K562 (cell line): ENCODE measurements around the gene CDKN2B-AS1. TPM values are rescaled to one million over a fixed set of nuclear protein-coding genes. Genes with fewer than 3 reads are reported as not detected.

Source experiments
- ATAC-seq: fragments of 200-7000 bp; cut with Tn5 transposase; 3 replicates; pipeline ENCODE4 v1.9.1; 2020; ENCODE audit warnings: moderate library complexity
- BruUV-seq: library from RNA; stranded (reverse); fragments of 400-500 nt; replicated peaks from 2 replicates; lab custom pipeline; 2021; lab: Mats Ljungman, UMichigan
- CTCF ChIA-PET: fragments of 300-600 bp; formaldehyde crosslinking; extraction: SDS; loops from one replicate; lab custom pipeline; 2021; ENCODE audit warnings: low intra/inter-chr PET ratio; lab: Yijun Ruan, JAX
- POLR2A ChIA-PET: fragments of 300-600, 350-650 bp; sonication (Branson Sonifier 250); formaldehyde crosslinking; extraction: SDS; loops from one replicate; lab custom pipeline; 2021; ENCODE audit warnings: antibody characterized with exemption, inconsistent platforms; lab: Yijun Ruan, JAX
- DNase-seq, 4 experiments: peaks; one replicate each; pipeline versions ENCODE4 v3.0.0 to v3.0.0-alpha.2; 2011 to 2018; ENCODE audit warnings: low spot score in 3 of 4, mixed read lengths in 3 of 4; ENCODE audit errors: extremely low read depth in 1 of 4
- FAIRE-seq: peaks from 2 replicates; lab custom pipeline; 2011; peaks lifted over from hg19 to GRCh38; lab: Jason Lieb, UNC
- H2AFZ ChIP-seq: 2 replicates; pipeline ENCODE4 v1.6.0; 2011; ENCODE audit warnings: low read depth, low read length, control low read depth, inconsistent platforms
- H3K27ac ChIP-seq: fragments of 200-600 bp; 3 replicates; pipeline ENCODE4 v1.8.0; 2011; ENCODE audit warnings: low read depth, mild to moderate bottlenecking, control low read depth, inconsistent platforms, low read length, moderate library complexity, mixed read lengths; ENCODE audit errors: extremely low read depth
- H3K27me3 ChIP-seq, 2 experiments: fragments of 300-600 bp in 1 of 2; 2 replicates in 1 of 2; 3 replicates in 1 of 2; pipeline versions ENCODE4 v1.6.0 to v1.8.0; 2011; ENCODE audit warnings: inconsistent platforms in 2 of 2, low read length in 2 of 2, mild to moderate bottlenecking in 1 of 2, mixed read lengths in 1 of 2, moderate library complexity in 1 of 2; ENCODE audit not compliant: control insufficient read depth in 2 of 2, insufficient read depth in 2 of 2
- H3K36me3 ChIP-seq: fragments of 300-600 bp; 3 replicates; pipeline ENCODE4 v1.8.0; 2011; ENCODE audit warnings: mild to moderate bottlenecking, low read length, inconsistent platforms; ENCODE audit not compliant: control insufficient read depth, insufficient read depth
- H3K4me1 ChIP-seq, 2 experiments: fragments of 200-600 bp in 1 of 2; replicated peaks in 1 of 2; 2 replicates in 1 of 2; 3 replicates in 1 of 2; pipeline versions ENCODE4 v1.5.1 to v1.8.0; 2011; ENCODE audit warnings: inconsistent platforms in 2 of 2, low read length in 2 of 2, mild to moderate bottlenecking in 1 of 2, mixed read lengths in 1 of 2, moderate library complexity in 1 of 2; ENCODE audit not compliant: control insufficient read depth in 2 of 2, insufficient read depth in 2 of 2
- H3K4me2 ChIP-seq: 2 replicates; pipeline ENCODE4 v1.6.1; 2011; ENCODE audit warnings: low read length, control low read depth, inconsistent platforms, mixed read lengths; ENCODE audit not compliant: insufficient read depth
- H3K4me3 ChIP-seq: fragments of 200-600 bp; sonication (generic), shearing (Covaris generic); 2 replicates; pipeline ENCODE4 v1.5.1; 2016; ENCODE audit warnings: control low read depth, inconsistent platforms
- H3K79me2 ChIP-seq: fragments of 200-600 bp; 3 replicates; pipeline ENCODE4 v1.8.0; 2011; ENCODE audit warnings: low read length, inconsistent platforms; ENCODE audit not compliant: control insufficient read depth, insufficient read depth
- H3K9ac ChIP-seq, 2 experiments: 2 replicates each; pipeline versions ENCODE4 v1.6.0 to v1.6.1; 2011; ENCODE audit warnings: low read depth in 2 of 2, low read length in 2 of 2, control low read depth in 1 of 2, inconsistent platforms in 1 of 2, mild to moderate bottlenecking in 1 of 2, mixed read lengths in 1 of 2; ENCODE audit not compliant: insufficient read depth in 1 of 2
- H3K9me1 ChIP-seq: one replicate; pipeline ENCODE4 v1.6.0; 2011; ENCODE audit warnings: inconsistent platforms, mild to moderate bottlenecking, low read length, moderate library complexity; ENCODE audit not compliant: control insufficient read depth, insufficient read depth
- H3K9me3 ChIP-seq: replicated peaks from 2 replicates; pipeline ENCODE4 v1.5.1; 2011; ENCODE audit warnings: low read depth, low read length, inconsistent platforms; ENCODE audit not compliant: control insufficient read depth, insufficient read depth
- H4K20me1 ChIP-seq: replicated peaks from 2 replicates; pipeline ENCODE4 v1.6.1; 2011; ENCODE audit warnings: low read length, inconsistent platforms, mixed read lengths; ENCODE audit not compliant: control insufficient read depth, insufficient read depth
- BRCA1 ChIP-seq, 2 experiments: fragments of 450-650 bp in 1 of 2; sonication (generic) in 1 of 2; formaldehyde crosslinking in 1 of 2; IDR thresholded peaks; 2 replicates each; pipeline versions ENCODE4 v1.5.0 to v1.6.1; 2017 to 2020; ENCODE audit warnings: mild to moderate bottlenecking in 1 of 2, missing genetic modification reagents in 1 of 2
- HDAC6 ChIP-seq: IDR thresholded peaks from 2 replicates; pipeline ENCODE4 v1.6.1; 2012; ENCODE audit warnings: low read depth, mild to moderate bottlenecking, control low read depth, inconsistent platforms, low read length, moderate library complexity
- HMGXB4 ChIP-seq: sonication (generic); formaldehyde crosslinking; IDR thresholded peaks from 2 replicates; pipeline ENCODE4 v1.8.1; 2023; ENCODE audit warnings: mild to moderate bottlenecking, missing genetic modification reagents
- MGA ChIP-seq: fragments of 450-650 bp; IDR thresholded peaks from 2 replicates; pipeline ENCODE4 v1.6.1; 2016; ENCODE audit warnings: mild to moderate bottlenecking, moderate library complexity
- TRIM24 ChIP-seq, 2 experiments: fragments of 450-650 bp; IDR thresholded peaks; 2 replicates each; pipeline ENCODE4 v1.6.1; 2016
- WGBS: fragments of 100-300 bp; shearing (Covaris generic); methylation state at CpG from one replicate; pipeline ENCODE4 v1.1.6; 2016; ENCODE audit warnings: low coverage, mixed read lengths; ENCODE audit not compliant: insufficient coverage; ENCODE audit errors: missing lambda C conversion rate; 5-methylcytosine and 5-hydroxymethylcytosine counted together
- in situ Hi-C: fragments of 300-500 bp; cut with MboI; formaldehyde crosslinking; loops from 4 replicates; pipeline ENCODE4 v1.15.0; 2018; ENCODE audit warnings: inconsistent platforms, mixed read lengths
- intact Hi-C: fragments of 100-400 bp; cut with micrococcal nuclease; formaldehyde crosslinking; loops from 2 replicates; pipeline ENCODE4 v1.14.2; 2022
- polyA plus RNA-seq, 8 experiments: library from polyadenylated mRNA; depleted of rRNA in 4 of 8; stranded (reverse) in 5 of 8; unstranded in 3 of 8; fragments of >200 nt; fragmentation: Nextera tagmentation in 2 of 8; fragmentation: Illumina TruSeq in 1 of 8; extraction: Ambion mirVana in 2 of 8; extraction: Trizol in 1 of 8; gene quantifications; 2 replicates each; pipeline versions ENCODE4 v1.2.1 to v1.2.3, GENCODE V29; 2011 to 2014; ENCODE audit warnings: inconsistent platforms in 1 of 8, missing spikeins in 1 of 8
- total RNA-seq, 7 experiments: library from RNA; depleted of rRNA in 6 of 7; stranded (reverse); fragments of >200 nt in 6 of 7; fragmentation: Illumina TruSeq in 2 of 7; extraction: Trizol in 2 of 7; gene quantifications; 2 replicates each; pipeline versions ENCODE4 v1.2.1 to v1.2.3, GENCODE V29; 2011 to 2021; ENCODE audit warnings: low replicate concordance in 1 of 7

The CDKN2B-AS1 gene
- total and polyA plus RNA-seq, 9 of the 15 experiments (the other 6 are each of a cell fraction or from before 2014, with no cell fraction given), result not detected

GRCh38 chr9:21982861-21983560, 11.6 kb upstream of the CDKN2B-AS1 start:
- H3K4me2 ChIP-seq, result no peak overlapping the region
- ATAC-seq (no peak), DNase-seq (no peak), FAIRE-seq (no peak)
- intact Hi-C loops (no loop called here), in situ Hi-C loops (no loop called here)
- no peaks in the 10 kb centered on the region for H3K36me3 ChIP-seq
- no peaks in the 10 kb centered on the region for H3K4me1 ChIP-seq
- no peak overlapping the region for H3K4me3 ChIP-seq
- no peaks in the 10 kb centered on the region for H3K9me3 ChIP-seq
- no CpG with 5 or more reads among the region's 1 CpG for WGBS
- no peaks in the 10 kb centered on the region for H4K20me1 ChIP-seq
- CTCF ChIA-PET, result no interaction called here
- H3K79me2 ChIP-seq, result no peaks in the 10 kb centered on the region
- no peak overlapping the region for H3K9ac ChIP-seq
- no TSS peak for BruUV-seq
- H2AFZ ChIP-seq, result no peak overlapping the region
- H3K27me3 ChIP-seq, result no peaks in the 10 kb centered on the region
- POLR2A ChIA-PET, result no interaction called here
- H3K27ac ChIP-seq, result no peak overlapping the region
- H3K9me1 ChIP-seq, result no peaks in the 10 kb centered on the region
- TF ChIP-seq TRIM24 (IDR thresholded peaks at IDR 0.05) (no peak), HMGXB4 (CRISPR knock-in tag) (no peak), MGA (no peak), BRCA1 (IDR thresholded peaks at IDR 0.05) (no peak), BRCA1 (CRISPR knock-in tag; IDR thresholded peaks at IDR 0.05) (no peak), HDAC6 (no peak)
